HL-60 (cell line): Measurements from ENCODE around the gene GRIA3.
"Not testable (repeated sequence)": the region's sequence is repeated elsewhere in the genome, so short reads cannot be mapped to it uniquely, and the experiment has no call there.

Experiments
- GABPA ChIP-seq: IDR thresholded peaks from 2 replicates; pipeline ENCODE4 v1.6.1; 2012; ENCODE audit warnings: low read depth
- POLR2AphosphoS5 ChIP-seq: IDR thresholded peaks from 2 replicates; pipeline ENCODE4 v1.6.1; 2012; ENCODE audit warnings: low read depth
- SPI1 ChIP-seq: IDR thresholded peaks from 2 replicates; pipeline ENCODE4 v1.6.1; 2012; ENCODE audit warnings: low read depth, mild to moderate bottlenecking, borderline replicate concordance
- TF ChIP-seq, protein P1 (sequence below): IDR thresholded peaks from one replicate; pipeline ENCODE4 v1.5.1; 2011; ENCODE audit warnings: low read length, control low read depth, inconsistent platforms; ENCODE audit not compliant: insufficient read depth
- TF ChIP-seq, protein P2 (sequence below): IDR thresholded peaks from 2 replicates; pipeline ENCODE4 v1.6.1; 2012; ENCODE audit warnings: low read depth; ENCODE audit not compliant: insufficient replicate concordance

DNA sequence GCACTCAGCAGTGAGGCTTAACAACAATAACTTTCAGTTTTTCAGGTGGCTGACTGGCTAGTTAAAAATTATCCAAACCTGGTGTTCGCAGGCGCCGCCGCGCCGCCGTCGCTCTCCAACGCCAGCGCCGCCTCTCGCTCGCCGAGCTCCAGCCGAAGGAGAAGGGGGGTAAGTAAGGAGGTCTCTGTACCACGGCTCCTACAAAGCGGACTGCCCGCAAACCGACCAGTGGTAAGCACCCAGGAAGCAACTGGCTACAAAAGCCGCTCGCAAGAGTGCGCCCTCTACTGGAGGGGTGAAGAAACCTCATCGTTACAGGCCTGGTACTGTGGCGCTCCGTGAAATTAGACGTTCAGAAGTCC lies 330.2 kb downstream of the GRIA3 start:
- TF ChIP-seq, protein P1, sequence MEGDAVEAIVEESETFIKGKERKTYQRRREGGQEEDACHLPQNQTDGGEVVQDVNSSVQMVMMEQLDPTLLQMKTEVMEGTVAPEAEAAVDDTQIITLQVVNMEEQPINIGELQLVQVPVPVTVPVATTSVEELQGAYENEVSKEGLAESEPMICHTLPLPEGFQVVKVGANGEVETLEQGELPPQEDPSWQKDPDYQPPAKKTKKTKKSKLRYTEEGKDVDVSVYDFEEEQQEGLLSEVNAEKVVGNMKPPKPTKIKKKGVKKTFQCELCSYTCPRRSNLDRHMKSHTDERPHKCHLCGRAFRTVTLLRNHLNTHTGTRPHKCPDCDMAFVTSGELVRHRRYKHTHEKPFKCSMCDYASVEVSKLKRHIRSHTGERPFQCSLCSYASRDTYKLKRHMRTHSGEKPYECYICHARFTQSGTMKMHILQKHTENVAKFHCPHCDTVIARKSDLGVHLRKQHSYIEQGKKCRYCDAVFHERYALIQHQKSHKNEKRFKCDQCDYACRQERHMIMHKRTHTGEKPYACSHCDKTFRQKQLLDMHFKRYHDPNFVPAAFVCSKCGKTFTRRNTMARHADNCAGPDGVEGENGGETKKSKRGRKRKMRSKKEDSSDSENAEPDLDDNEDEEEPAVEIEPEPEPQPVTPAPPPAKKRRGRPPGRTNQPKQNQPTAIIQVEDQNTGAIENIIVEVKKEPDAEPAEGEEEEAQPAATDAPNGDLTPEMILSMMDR: not testable (repeated sequence)
- TF ChIP-seq POLR2AphosphoS5, GABPA, SPI1: not testable (repeated sequence)
- TF ChIP-seq, protein P2, sequence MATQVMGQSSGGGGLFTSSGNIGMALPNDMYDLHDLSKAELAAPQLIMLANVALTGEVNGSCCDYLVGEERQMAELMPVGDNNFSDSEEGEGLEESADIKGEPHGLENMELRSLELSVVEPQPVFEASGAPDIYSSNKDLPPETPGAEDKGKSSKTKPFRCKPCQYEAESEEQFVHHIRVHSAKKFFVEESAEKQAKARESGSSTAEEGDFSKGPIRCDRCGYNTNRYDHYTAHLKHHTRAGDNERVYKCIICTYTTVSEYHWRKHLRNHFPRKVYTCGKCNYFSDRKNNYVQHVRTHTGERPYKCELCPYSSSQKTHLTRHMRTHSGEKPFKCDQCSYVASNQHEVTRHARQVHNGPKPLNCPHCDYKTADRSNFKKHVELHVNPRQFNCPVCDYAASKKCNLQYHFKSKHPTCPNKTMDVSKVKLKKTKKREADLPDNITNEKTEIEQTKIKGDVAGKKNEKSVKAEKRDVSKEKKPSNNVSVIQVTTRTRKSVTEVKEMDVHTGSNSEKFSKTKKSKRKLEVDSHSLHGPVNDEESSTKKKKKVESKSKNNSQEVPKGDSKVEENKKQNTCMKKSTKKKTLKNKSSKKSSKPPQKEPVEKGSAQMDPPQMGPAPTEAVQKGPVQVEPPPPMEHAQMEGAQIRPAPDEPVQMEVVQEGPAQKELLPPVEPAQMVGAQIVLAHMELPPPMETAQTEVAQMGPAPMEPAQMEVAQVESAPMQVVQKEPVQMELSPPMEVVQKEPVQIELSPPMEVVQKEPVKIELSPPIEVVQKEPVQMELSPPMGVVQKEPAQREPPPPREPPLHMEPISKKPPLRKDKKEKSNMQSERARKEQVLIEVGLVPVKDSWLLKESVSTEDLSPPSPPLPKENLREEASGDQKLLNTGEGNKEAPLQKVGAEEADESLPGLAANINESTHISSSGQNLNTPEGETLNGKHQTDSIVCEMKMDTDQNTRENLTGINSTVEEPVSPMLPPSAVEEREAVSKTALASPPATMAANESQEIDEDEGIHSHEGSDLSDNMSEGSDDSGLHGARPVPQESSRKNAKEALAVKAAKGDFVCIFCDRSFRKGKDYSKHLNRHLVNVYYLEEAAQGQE: not testable (repeated sequence)
